Activated T-helper 1 cell treated with anti-CD3 and anti-CD28 coated beads, Interleukin-2, amount 50 U/mL, for 16 hours (primary cell): ENCODE results near the gene SETBP1.

Source experiments
- DNase-seq, 2 donors: peaks; one replicate each; pipeline ENCODE4 v3.0.0-alpha.2; 2020; ENCODE audit warnings: low read depth in 1 of 2, low spot score in 1 of 2

SETBP1 gene

DNA sequence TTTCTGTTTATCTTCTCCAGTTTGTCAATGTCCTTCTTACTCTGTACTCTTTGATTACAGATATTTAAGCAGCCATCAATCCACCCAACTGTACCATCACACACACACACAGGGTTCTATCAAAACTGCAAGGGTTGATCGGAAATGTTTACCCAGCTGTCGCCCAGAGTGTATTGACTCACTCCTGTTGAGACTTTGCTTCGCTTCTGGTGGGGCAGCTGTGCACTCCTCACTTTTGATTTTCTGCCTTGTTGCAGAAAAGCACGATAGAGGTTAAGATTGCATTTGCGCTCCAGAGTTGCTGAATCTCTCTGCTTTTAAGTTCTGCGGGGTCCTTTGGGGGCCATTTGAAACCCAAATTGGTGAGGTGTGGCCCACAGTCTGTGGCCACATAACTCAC lies 216.2 kb downstream of the SETBP1 start:
- DNase-seq, result no peak

DNA sequence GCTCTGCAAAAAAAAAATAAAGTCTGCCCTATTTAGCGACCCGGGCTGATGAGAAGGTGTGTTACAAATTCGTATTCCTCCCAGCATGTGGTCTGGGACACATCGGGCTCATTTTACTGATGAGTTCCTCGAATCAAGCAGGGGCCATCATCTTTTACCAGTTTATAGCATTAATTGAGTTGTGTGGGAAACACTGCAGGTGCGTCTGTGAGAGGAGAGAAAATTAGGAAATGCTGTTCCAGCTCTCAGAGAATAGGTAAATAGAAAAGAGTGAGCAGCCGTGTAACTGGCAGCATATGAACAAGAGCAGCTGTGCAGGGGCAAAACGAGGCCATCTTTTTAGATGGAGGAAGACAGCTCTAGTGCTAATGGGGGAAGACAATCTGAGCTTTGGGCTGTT lies 216.7 kb downstream of the SETBP1 start:
- no peak for DNase-seq

DNA sequence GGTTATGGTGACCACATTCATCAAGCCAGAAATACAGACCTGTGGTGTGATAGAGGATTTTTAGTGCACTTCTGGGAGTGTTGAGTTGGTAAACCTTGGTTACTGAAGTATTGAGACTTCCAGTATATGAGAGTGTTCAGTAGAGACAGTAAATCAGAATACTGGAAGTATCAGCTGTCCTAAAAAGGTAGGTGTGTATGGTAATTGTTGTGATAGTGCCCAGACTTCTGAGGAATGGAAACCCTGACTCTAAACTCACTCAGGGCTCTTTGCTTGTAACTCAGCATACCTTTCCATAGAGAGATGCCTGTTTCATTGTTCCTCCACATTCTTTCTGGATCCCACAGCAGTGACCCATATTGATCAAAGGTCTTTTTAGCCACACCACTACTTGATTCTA lies 217.1 kb downstream of the SETBP1 start:
- DNase-seq, result no peak

DNA sequence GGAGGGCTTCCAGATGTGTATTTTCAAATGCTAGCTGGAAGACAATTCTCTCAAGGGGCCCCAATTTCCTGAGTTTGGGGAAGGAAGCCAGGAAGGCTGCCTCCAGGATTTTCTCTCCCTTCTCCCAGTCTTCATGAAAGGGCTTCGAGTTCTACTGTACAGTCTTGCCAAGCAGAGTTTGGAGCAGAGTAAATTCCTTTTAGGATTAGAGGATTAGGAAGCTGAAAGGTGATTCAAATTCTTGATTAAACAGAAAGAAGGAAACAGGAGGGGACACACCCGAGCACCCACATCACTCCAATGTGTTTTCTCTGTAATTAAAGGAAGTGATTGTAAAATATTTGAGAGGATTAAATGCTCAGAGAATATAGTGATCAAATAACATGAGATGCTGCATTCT lies 217.8 kb downstream of the SETBP1 start:
- DNase-seq, result no peak

DNA sequence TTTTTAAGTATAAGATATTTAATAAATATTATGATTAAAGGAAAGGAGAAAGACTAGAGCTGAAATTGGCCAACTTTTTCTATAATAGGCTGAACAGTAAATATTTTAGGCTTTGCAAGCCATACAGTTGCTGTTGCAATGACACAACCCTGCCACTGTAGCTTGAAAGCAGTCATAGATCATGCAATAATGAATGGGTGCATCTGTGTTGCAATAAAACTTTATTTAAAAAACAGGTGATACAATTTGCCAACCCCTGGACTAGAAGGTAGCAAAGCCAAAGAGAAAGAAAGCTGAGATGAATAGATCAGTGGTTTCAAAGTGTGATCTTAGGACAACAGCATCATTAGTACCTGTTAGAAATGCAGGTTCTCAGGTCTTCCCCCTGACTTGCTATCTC lies 219.1 kb downstream of the SETBP1 start:
- no peak for DNase-seq

DNA sequence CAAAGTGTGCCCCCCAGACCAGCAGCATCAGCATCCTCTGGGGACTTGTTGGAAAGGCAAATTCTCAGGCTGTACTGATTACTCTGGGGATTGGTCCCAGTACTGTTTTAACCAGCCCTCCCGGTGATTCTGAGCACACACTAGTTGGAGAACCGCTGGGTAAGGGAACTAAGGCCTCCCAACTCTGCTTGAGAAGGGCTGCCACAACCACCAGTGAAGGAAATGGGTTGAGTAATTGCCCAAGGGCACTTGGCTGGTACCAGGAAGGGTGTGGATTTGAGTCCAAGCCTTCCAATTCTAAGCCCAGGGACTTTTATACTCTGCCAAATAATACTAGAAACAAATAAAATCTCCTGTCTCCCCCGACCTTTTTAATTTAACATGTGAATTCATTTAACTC lies 219.9 kb downstream of the SETBP1 start:
- no peak for DNase-seq

DNA sequence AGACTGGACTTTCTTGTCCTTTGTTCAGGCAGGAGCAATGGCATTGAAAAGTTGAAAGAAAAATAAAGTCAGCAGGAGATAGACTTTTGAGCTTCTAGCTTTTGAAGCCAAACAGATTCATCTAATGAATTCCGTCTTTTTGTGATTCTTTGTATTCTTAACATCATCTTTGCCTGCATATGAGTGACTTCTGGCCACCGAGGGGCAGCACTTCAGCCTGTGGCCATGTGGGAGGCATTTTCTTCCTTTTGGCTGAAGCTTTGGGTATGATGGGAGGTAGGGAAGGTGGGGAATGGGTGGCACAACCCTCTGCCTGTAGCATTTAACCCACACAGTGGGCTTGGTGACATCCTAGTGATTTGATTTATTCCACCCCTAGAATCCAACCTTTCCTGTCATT lies 220.6 kb downstream of the SETBP1 start:
- DNase-seq, result no peak

DNA sequence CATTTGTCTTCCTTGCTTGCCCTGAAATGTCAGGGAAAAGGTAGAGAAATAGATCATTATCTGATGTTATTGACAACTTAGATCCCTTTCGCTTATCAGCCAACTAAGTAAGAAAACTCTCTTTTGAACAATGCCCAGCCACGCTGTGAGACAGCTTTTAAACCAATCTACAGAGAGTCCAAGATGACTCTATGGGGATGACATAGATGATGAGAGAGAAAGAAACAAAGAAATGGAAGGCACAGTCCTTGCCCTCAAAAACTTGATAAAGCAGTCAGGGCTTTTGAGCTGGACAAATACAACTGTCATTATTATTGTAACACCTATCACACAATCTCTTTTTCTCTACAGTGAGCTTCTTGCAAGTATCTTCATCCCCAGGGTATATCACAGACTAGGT lies 222.6 kb downstream of the SETBP1 start:
- DNase-seq, result no peak

DNA sequence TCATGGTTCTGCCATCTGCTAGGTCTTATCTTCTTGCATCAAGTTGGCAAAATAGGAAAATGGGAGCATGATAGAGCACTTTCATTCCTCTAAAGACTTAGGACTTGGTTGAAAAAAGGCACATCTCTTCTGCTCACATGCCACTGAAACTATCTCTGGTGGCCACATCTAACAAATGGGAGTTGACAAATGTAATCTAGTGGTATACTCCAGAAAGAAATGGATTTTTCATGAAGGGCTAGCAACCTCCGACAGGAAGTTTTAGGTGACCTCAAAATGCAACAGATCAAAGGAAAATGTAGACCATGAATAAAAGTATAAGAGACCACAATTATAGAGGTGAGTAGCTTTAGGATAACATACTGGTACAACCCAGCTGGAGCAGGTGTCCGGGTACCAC lies 224.1 kb downstream of the SETBP1 start:
- DNase-seq, result no peak

DNA sequence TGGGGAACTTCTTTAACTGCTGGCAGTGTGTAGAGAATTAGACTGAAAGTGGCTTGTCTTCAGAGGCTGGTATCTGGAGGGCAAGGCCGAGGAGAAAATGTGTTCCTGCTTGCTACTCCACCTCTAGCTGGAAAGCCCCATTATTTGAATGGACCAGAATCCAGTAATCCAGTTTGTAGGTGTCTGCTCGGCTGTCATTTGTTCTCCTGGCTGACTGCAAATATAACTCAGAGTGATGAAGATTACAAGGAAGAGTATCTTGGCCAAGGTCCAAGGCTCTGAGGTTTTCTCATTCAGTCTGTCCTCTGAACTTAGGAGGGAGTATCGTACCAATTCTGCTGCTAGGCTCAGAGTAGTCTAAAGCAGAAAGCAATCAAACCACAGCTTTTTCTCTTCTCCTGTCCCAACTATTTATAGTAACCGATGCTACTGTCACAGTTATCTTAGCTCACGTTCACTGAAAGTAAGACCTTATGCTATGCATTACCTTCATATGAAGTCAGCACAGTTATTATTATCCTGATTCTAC lies 228.6 kb downstream of the SETBP1 start:
- DNase-seq, result no peak

DNA sequence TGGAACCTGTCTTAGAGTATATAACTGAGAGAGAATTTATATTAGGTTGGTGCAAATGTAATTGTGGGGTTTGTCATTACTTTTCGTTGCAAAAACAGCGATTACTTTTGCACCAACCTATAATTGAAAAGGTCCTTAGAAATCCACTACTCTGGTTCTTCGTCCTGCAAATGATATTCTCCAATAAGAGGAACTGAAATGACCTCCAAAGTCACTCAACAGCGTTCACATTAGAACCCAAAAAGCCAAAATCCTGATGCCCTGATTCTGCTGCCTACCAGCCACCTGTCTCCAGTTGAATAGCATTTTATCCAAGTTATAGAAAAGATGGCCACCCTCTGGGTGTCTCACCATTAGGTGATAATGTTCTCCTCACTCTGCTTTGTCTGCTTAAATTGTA lies 230.6 kb downstream of the SETBP1 start:
- DNase-seq, result no peak

DNA sequence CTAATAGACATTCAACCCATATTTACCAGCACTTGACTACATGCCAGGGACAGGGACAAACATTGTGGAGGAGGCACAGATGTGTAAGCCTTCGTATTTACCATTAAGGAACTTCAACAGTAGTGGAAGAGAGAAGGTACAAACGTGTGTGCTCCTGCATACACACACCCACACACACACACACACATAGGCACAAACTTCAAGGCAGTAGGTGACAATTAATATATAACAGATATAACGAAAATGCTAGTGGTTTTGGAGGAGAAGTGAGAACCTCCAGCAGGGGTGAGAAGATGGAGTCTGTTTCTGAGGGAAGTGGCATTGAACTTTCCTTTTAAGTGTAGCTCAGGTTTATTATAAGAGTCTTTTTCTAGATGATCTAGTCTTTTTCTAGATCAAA lies 231.1 kb downstream of the SETBP1 start:
- no peak for DNase-seq

DNA sequence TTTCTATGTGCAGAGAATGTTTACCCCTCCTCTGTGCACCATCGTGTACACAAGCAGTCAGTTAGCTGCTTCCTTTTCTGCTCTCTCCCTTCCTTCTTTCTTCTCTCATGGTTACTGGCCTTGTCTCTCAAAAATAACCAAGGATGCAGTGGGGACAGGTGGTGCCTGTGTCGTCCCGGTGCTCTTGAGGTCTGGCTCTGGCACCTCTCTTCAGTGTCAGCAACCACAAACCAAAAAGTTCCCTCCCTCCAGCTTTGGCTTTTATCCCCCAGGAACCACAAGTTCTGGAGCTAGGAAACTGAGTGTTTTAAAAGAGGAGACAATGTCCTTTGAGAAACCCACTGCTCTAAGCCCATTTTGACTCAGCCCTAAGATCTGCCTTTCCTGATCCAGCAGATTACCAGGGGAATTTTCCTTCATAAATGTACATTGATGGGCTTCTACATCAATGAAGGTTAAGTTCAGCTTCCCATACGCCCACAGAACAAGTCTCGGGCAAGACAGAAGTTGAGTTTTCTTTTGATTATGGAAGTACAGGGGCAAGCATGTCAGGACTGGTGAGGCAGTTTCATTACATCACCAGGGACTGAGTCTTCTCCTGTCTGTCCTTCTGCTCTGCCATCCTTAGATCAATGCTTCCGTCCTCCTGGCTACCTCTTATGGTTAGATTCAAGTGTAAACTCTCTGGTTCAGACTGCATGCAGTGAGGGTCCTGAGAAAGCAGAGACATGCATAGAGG lies 232.2 kb downstream of the SETBP1 start:
- DNase-seq, result no peak

DNA sequence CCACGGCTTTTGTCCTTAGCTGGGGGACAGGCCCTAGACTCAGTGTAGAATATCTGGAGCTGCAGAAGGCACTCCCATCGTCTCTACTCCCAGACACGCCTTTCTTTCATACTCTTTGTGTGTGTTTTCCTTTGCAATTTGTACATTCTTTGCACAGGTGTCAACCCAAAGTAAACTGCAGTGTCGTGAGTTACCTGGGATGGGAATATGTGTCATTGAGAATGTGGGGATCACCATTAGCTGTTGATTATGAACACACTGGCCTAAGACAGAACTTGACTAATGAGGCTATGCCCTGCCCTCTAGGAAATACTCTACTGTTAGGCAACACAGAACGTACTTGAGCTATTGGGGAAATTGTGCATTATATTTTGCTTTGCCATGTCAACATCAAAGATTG lies 233.3 kb downstream of the SETBP1 start:
- DNase-seq, result no peak

DNA sequence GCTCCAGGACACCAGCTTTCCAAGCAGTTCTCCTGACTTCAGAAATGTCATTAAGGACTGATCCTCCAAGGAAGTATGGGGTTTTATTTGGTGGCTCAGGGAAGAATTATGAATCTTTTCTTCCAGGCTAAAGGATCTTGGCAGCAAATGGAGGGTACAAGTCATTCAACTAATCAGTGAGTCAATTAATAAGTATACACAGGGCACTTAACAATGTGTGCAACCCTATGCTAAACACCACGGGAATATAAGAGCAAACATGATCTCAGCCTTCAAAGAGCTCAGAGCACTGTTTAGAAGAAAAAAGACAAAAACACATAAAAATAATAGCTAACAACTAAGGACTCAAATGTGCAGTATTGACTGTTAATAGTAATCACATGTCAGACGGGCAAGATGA lies 234.5 kb downstream of the SETBP1 start:
- no peak for DNase-seq

DNA sequence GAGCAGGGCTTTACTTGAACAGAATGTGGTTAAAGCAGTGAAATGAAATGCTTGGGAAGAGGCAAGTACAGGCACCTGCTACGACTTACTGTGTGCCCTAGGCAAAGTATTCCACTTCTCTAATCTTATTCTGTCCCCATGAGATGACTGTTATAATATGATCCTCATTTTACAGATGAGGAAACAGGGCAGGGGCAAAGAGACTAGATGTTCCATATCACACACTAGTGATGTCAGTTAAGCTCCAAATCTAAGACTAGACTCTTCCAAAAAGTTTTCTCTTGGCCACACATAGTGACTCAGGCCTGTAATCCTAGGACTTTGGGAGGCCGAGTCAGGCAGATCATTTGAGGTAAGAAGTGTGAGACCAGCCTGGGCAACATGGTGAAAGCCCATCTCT lies 235.0 kb downstream of the SETBP1 start:
- DNase-seq, result no peak

DNA sequence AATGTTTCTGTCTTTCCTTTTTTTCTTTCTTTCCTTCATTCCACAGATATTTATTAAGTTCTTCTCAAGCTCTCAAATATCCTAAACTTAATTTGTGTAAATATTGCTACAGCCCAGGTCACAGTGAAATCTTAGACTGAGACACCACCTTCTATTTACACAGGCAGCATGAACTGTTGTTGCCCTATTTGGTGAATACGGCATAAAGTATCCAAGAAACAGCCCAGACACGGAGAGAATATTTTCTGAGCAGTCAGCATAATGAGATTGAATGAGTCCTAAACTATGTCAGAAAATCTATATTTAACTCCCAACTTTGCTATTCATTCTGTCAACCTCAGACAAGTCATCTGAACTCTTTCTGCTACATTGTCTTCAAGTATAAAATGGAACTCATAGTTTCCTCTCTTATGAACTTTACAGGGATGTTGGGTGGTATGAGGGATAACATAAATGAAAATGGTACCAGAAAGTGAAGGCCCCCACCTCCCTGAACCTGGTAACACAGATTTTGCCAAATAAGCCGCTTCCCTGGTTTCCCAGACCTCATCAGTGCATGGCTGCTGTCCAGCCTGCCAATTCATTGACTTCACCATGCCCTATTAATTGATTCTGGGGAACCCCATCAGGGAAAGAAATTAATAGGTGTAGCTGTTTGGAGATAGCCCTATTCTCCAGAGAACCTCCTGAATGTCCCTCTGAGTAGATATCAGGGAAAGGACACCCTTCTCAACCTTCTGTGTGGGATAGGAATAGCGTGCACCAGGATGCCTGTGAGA lies 235.9 kb downstream of the SETBP1 start:
- DNase-seq, result no peak

DNA sequence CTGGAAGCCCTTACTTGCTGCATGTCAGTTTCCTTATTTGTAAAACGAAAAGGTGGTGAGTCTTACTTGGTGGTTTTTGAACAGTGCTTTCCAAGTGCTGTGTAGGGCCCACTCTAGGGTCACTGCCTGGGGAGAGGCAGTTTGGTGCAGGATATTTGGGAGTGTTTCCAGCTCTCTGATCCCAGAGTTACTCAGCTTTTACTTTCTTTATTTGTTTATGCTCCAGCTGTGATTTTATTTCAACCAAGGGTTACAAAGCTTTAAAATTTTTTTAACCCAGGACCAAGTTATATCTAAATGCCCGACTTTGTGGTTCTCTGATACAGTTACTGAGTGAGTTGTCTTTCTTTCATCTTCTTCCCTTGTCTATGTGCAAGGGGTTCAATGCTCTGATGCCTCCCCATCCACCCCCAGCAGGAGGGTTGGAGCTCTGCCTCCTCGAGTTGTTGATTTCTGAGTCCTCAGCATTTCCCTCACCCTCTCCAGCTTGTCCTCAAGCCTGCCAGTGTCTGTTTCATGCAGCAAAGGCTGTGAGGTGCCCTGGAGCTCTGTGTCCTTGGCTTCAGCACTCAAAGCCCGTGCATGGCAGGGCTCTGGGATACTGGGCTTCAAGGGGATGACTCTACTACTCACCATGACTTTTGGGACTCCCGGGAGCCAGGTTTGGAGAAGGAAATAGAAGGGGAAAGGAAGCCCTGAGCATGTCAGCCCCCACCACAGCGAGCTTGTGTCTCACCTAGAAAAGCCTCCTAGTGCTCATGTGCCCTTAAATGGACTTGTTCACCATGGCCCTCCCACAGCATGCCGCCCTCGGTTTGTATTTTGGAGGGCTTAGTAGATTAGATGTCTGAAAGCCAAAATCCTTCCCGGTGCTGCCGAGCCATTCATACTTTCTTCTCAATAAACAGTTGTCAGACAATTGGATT lies 236.8 kb downstream of the SETBP1 start:
- no peak for DNase-seq

DNA sequence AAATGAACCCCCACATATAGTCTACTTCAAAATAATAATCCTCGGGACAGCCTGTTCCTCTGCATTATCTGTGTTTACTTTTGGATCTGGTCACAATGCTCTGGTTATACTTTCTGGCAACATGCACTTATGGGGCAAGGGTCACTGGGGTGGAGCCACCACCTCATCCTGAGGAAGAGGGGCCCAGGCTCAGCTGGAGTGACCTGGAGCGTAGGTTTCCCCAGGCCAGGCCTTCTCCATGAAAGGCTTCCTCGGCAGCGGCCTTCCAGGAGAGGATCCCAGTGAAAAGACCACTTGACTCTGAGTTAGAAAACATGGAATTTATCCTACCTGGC lies 237.4 kb downstream of the SETBP1 start:
- DNase-seq, result no peak

DNA sequence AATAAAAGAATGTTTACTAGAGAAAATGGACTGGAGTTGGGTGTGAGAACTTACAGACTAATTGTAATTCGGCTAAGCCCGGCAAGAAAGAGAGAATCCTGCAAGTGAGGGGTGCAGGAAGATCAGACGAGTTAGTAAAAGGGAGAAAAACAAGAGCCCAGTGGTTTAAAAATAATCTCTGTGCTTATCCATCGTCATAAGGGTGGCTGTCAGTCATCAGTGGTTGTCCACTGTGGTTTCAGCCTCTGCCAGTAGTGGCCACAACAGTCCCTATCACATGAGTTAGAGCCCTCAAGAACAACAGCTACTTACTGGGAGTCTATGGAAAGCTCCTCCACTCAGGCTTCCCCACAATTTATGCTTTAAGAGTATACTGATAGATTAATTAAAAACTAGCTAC lies 239.8 kb downstream of the SETBP1 start:
- DNase-seq, result no peak

DNA sequence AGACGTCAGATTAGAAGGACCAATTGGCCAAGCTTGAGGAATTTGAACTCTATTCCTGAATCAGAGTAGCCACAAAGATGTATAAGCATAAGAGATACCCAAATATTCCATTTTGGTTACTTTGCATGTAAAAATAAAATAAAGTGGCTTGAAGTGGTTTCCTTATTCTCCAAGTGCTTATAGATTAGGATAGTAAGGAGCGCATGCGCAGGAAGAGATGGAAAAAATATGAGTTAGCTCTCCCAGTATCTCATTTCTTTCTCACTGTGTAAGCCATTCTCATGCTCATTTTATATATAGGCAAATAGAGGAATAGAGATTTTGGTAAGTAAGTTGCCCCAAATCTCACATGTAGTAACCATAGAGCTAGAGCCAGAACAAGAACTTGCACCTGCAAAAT lies 241.3 kb downstream of the SETBP1 start:
- DNase-seq, result no peak

DNA sequence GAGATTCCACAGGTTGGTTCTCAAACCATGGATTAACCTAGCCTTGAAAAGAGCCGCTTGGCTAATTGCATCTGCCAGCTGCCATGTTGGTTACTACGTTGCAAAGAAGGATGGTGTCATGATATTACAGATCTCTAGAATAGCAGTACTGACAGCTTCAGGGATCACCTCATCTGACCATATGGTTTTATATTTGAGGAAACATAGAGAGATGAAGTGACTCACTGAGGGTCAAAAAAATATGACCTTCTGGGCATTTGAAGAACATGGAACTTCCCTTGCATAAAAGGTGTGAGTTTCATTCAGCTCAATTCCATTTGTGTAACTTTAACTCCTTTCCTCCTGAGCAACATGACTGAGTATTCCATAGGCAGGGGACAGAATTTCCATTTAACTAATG lies 242.3 kb downstream of the SETBP1 start:
- DNase-seq, result no peak
